ENCODE measurements around the gene CHST3.
"Not testable (repeated sequence)": the region's sequence is repeated elsewhere in the genome, so short reads cannot be mapped to it uniquely, and the experiment has no call there.

Gene CHST3, protein sequence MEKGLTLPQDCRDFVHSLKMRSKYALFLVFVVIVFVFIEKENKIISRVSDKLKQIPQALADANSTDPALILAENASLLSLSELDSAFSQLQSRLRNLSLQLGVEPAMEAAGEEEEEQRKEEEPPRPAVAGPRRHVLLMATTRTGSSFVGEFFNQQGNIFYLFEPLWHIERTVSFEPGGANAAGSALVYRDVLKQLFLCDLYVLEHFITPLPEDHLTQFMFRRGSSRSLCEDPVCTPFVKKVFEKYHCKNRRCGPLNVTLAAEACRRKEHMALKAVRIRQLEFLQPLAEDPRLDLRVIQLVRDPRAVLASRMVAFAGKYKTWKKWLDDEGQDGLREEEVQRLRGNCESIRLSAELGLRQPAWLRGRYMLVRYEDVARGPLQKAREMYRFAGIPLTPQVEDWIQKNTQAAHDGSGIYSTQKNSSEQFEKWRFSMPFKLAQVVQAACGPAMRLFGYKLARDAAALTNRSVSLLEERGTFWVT

DNA sequence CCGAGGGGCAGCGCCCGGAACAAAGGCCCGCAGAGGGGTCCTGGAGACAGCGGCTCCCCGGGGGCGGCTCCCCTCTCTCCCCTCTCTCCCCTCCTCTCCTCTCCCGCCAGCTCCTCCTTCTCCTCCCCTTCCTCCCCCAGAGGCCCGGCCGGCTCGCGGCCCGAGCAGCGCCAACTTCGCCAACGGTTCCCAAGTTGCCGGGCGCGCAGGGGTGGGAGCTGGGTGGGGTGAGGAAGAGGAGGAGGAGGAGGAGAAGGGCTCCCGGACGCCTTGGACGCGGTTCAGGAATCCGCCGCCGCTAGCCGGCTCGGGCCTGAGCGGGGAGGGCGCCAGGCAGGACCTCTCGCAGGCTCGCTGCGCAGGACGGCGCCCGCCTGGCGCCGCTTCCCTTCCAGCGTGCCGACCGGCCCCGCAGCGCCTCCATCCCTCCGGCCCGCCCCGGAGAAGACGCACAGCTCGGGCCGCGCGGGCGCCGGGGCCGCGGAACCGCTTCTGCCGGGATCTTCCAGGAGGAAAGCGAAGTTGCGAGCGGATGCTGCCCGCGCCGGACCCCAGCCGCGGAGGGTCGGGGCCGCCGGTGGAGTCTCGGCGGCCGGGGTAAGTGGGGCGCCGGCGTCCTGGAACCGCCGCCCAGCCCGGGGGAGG lies at the start of gene CHST3:
CHST3 (plus strand) TSS at position 298 of the 645 bp plus-strand sequence. CDS start 41,448 bp downstream, outside the sequence.
- DNase-seq (ENCODE audit: low read depth) = no peak
- no peak within 1 kb of the TSS for H3K4me3 ChIP-seq (ENCODE audit: low read depth, low read length)
- TF ChIP-seq MYC (IDR thresholded peaks at IDR 0.05; ENCODE audit: low read depth, low read length) = no peak
- TF ChIP-seq, protein P1, sequence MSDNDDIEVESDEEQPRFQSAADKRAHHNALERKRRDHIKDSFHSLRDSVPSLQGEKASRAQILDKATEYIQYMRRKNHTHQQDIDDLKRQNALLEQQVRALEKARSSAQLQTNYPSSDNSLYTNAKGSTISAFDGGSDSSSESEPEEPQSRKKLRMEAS (IDR thresholded peaks at IDR 0.05; ENCODE audit: low read depth, low read length) = no peak
- no peak for TF ChIP-seq POLR2A (IDR thresholded peaks at IDR 0.05; ENCODE audit: extremely low read depth, insufficient read length)
- TF ChIP-seq, protein P2, sequence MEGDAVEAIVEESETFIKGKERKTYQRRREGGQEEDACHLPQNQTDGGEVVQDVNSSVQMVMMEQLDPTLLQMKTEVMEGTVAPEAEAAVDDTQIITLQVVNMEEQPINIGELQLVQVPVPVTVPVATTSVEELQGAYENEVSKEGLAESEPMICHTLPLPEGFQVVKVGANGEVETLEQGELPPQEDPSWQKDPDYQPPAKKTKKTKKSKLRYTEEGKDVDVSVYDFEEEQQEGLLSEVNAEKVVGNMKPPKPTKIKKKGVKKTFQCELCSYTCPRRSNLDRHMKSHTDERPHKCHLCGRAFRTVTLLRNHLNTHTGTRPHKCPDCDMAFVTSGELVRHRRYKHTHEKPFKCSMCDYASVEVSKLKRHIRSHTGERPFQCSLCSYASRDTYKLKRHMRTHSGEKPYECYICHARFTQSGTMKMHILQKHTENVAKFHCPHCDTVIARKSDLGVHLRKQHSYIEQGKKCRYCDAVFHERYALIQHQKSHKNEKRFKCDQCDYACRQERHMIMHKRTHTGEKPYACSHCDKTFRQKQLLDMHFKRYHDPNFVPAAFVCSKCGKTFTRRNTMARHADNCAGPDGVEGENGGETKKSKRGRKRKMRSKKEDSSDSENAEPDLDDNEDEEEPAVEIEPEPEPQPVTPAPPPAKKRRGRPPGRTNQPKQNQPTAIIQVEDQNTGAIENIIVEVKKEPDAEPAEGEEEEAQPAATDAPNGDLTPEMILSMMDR (IDR thresholded peaks at IDR 0.05; ENCODE audit: low read depth, low read length) = no peak

DNA sequence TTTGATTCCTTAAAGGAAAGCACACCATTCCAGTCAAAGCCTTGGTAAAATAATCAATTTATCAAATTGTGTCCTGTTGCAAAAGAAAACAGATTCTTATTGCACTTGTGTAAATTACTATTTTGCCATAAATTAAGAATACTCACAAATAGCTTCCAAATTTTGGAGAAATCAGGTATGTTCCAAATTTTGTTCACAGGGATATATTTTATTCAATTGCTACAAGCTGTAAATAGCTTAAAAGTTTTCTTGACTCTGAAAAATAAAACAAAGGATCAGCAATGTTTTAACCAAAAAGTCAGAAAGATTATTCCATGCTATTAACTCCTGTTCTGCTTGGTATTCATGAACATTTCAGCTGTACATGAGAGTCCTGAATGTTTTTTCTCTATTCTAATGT lies 47.4 kb upstream of the CHST3 start:
- no peak for DNase-seq (ENCODE audit: low read depth)
- TF ChIP-seq, protein P1 (IDR thresholded peaks at IDR 0.05; ENCODE audit: low read depth, low read length) = no peak
- TF ChIP-seq POLR2A (IDR thresholded peaks at IDR 0.05; ENCODE audit: extremely low read depth, insufficient read length) (no peak), MYC (IDR thresholded peaks at IDR 0.05; ENCODE audit: low read depth, low read length) (no peak)
- TF ChIP-seq, protein P2 (IDR thresholded peaks at IDR 0.05; ENCODE audit: low read depth, low read length) = no peak
- H3K4me3 ChIP-seq (ENCODE audit: low read depth, low read length) = no peak overlapping the region

DNA sequence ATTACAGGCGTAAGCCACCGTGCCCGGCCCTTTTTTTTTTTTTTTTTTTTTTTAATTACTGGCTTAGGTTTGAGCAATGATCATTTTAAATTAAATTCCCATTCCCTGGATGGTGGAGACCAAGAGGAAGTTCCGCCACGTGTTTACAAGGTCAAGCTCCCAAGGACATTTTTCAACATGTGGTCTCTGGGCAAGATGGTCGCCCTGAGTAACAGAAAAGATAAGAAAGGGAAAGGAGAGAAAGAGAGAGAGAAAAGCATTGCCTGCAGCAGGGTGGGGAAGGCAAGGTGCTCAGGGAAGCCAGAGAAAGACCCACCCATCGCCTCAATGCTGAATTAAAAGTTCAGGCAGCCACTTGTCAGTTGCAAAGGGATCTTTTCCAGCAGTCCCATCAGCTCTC lies 45.2 kb upstream of the CHST3 start:
- no peak overlapping the region for H3K4me3 ChIP-seq (ENCODE audit: low read depth, low read length)
- DNase-seq (ENCODE audit: low read depth) = no peak
- TF ChIP-seq, protein P1 (IDR thresholded peaks at IDR 0.05; ENCODE audit: low read depth, low read length) = no peak
- TF ChIP-seq, protein P2 (IDR thresholded peaks at IDR 0.05; ENCODE audit: low read depth, low read length) = no peak
- TF ChIP-seq POLR2A (IDR thresholded peaks at IDR 0.05; ENCODE audit: extremely low read depth, insufficient read length) (no peak), MYC (IDR thresholded peaks at IDR 0.05; ENCODE audit: low read depth, low read length) (no peak)

DNA sequence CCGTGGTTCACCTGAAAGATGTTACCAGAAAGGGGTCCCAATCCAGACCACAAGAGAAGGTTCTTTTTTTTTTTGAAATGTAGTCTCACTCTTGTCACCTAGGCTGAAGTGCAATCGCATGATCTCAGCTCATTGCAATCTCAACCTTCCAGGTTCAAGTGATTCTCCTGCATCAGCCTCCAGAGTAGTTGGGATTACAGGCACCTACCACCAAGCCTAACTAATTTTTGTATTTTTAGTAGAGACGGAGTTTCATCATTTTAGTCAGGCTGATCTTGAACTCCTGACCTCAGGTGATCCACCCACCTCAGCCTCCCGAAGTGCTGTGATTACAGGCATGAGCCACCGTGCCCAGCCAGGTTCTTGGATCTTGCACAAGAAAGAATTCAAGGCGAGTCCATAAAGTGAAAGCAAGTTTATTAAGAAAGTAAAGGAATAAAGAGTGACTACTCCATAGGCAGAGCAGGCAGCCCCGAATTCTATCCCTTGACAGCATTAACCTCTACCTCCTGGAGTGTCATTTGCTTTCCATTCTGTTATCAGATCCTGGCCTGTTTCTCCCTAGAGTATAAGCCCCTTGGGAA lies 44.1 kb upstream of the CHST3 start:
- DNase-seq (ENCODE audit: low read depth); H3K4me3 ChIP-seq (ENCODE audit: low read depth, low read length): not testable (repeated sequence)

DNA sequence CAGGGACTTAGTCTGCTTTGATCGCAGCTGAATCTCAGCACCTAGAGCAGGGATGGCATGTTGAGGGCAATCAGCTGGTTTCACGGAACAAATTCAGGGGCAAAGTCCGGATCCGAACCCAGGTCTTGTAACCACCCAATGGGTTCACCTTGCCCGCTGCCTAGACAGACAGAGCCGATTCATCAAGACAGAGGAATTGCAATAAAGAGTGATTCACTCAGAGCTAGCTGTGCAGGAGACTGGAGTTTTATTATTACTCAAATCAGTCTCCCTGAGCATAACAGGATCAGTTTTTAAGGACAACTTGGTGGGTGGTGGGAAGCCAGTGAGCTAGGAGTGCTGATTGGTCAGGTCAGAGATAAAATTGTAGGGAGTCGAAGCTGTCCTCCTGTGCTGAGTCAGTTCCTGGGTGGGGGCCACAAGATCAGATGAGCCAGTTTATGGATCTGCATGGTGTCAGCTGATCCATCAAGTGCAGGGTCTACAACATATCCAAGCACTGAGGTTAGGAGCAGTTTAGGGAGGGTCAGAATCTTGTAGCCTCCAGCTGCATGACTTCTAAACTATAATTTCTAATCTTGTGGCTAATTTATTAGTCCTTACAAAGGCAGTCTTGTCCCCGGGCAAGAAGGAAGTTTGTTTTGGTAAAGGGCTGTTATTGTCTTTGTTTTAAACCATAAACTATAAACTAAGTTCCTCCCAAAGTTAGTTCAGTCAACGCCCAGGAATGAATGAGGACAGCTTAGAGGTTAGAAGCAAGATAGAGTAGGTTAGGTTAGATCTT lies 43.5 kb upstream of the CHST3 start:
- H3K4me3 ChIP-seq (ENCODE audit: low read depth, low read length) = no peak overlapping the region
- DNase-seq (ENCODE audit: low read depth) = no peak
- TF ChIP-seq, protein P1 (IDR thresholded peaks at IDR 0.05; ENCODE audit: low read depth, low read length) = no peak
- no peak for TF ChIP-seq POLR2A (IDR thresholded peaks at IDR 0.05; ENCODE audit: extremely low read depth, insufficient read length)
- no peak for TF ChIP-seq MYC (IDR thresholded peaks at IDR 0.05; ENCODE audit: low read depth, low read length)
- TF ChIP-seq, protein P2 (IDR thresholded peaks at IDR 0.05; ENCODE audit: low read depth, low read length) = no peak

Measured in NB4 (cell line).